Mesodermal cell (in vitro differentiated cells): ENCODE data around the gene NOL4L.
"Not testable (repeated sequence)": the region's sequence is repeated elsewhere in the genome, so short reads cannot be mapped to it uniquely, and the experiment has no call there.

Source experiments
- H3K27ac ChIP-seq: 2 replicates; pipeline ENCODE4 v1.7.0; 2013; ENCODE audit warnings: mild to moderate bottlenecking, low read depth, low read length, moderate library complexity; ENCODE audit not compliant: severe bottlenecking
- H3K36me3 ChIP-seq: 2 replicates; pipeline ENCODE4 v1.7.1; 2013; ENCODE audit warnings: mild to moderate bottlenecking, low read length, moderate library complexity; ENCODE audit not compliant: control insufficient read depth, insufficient read depth
- H3K4me1 ChIP-seq: one replicate; pipeline ENCODE4 v1.7.1; 2013; ENCODE audit warnings: mild to moderate bottlenecking, low read length; ENCODE audit not compliant: insufficient read depth, control insufficient read depth, poor library complexity, severe bottlenecking
- H3K4me3 ChIP-seq: 2 replicates; pipeline ENCODE4 v1.7.0; 2013; ENCODE audit warnings: low read length, control low read depth, mild to moderate bottlenecking; ENCODE audit not compliant: insufficient read depth, poor library complexity, severe bottlenecking; ENCODE audit errors: extremely low read depth
- H3K9me3 ChIP-seq: 2 replicates; pipeline ENCODE4 v1.7.1; 2013; ENCODE audit warnings: mild to moderate bottlenecking, low read length, moderate library complexity; ENCODE audit not compliant: control insufficient read depth
- WGBS, 2 experiments: methylation state at CpG; one replicate each; pipeline ENCODE4 v1.1.5; 2013; ENCODE audit warnings: missing lambda C conversion rate in 2 of 2; ENCODE audit not compliant: insufficient coverage in 2 of 2; 5-methylcytosine and 5-hydroxymethylcytosine counted together

The NOL4L gene

DNA sequence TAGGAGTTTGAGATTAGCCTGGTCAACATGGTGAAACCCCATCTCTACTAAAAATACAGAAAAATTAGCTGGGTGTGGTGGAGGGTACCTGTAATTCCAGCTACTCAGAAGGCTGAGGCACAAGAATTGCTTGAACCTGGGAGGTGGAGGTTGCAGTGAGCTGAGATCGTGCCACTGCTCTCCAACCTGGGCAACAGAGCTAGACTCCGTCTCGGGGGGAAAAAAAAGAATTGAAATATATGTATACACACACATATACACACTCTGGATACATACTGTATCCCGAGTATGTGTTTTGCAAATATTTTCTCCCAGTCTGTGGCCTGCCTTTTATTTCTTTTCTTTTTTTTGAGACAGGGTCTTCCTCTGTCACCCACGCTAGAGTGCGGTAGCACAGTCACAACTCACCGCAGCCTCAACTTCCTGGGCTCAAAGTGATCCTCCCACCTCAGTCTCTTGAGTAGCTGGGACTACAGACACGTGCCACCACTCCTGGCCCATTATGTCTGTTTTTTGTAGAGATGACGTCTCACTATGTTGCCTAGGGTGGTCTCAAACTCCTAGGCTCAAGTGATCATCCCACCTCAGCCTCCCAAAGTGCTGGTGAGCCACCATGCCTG, 177.9 kb downstream of the NOL4L start:
- not testable (repeated sequence) for H3K4me1 ChIP-seq, H3K27ac ChIP-seq, H3K4me3 ChIP-seq, H3K9me3 ChIP-seq
- peaks cover 39% of the 10 kb centered on the region for H3K36me3 ChIP-seq
- 96 to 100% methylated on average over 5 to 6 of the region's 9 CpGs for WGBS, 2 experiments

DNA sequence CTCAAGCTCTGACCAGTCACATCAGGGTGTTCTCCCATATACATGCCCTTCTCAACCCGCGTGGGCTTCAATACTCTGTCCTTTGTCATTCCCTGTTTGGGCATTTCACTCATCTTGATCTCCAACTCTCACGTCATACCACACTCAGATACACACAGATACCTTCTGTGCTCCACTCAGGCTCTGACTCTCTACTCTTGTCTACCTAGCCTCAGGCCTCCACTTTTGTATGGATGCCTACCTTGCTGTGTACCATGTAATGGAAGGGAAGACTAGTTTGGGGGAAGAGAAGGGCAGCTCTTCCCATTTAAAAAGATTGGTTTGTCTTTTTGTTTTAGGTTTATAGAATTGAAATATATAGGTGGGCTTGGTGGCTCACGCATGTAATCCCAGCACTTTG, 178.4 kb downstream of the NOL4L start:
- Histone ChIP-seq H3K27ac (no peak overlapping the region), H3K4me3 (no peak overlapping the region), H3K36me3 (peaks cover 41% of the 10 kb centered on the region), H3K9me3 (no peaks in the 10 kb centered on the region), H3K4me1 (no peaks in the 10 kb centered on the region)
- WGBS, 2 experiments, result 100% methylated on average over 1 to 3 of the region's 4 CpGs

DNA sequence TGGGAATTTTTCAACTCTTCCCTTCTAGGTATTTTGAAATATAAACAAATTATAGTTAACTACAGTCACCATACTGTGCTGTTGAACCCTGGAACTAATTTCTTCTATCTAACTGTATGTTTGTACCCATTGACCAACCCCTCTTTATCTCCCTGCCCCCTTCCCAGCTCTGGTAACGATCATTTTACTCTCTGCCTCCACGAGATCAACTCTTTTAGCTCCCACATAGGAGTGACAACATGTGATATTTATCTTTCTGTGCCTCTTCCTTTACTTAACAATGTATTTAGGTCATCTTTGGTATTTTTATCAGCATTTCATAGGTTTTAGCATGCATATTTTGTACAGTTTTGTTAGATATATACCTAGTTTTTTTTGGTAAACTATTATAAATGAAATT, 181.1 kb downstream of the NOL4L start:
- H3K36me3 ChIP-seq, result peaks cover 43% of the 10 kb centered on the region
- WGBS, 2 experiments, result 75 to 82% methylated on average over 2 of the region's 2 CpGs

DNA sequence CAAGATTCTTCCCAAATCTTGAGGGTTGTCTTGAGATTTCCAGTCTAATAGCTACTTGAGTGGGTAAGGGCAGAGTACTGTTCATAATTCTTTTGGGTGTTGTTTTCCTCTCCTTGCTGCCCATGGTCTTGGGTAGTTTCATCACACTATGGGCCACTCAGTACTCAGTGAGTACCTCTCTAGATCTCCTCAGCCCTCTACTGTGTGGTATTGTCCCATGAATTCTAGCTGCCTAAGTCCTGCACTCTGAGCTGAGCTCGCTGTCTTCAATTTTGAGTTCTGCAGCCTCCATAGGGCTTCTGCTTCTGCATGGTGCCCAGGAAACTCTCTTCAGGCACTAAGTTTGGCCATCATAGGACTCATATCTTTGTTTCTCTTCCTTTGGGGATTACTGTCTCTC, 184.7 kb downstream of the NOL4L start:
- Histone ChIP-seq H3K4me1 (no peaks in the 10 kb centered on the region), H3K36me3 (peaks cover 24% of the 10 kb centered on the region), H3K9me3 (no peaks in the 10 kb centered on the region), H3K27ac (no peak overlapping the region), H3K4me3 (no peak overlapping the region)
- 100% methylated on average over 1 of the region's 1 CpG for WGBS, 2 experiments

More for the DNA sequence above, 181.1 kb downstream of the NOL4L start:
- Histone ChIP-seq H3K4me1 (no peaks in the 10 kb centered on the region), H3K9me3 (no peaks in the 10 kb centered on the region), H3K27ac (no peak overlapping the region), H3K4me3 (no peak overlapping the region)

DNA sequence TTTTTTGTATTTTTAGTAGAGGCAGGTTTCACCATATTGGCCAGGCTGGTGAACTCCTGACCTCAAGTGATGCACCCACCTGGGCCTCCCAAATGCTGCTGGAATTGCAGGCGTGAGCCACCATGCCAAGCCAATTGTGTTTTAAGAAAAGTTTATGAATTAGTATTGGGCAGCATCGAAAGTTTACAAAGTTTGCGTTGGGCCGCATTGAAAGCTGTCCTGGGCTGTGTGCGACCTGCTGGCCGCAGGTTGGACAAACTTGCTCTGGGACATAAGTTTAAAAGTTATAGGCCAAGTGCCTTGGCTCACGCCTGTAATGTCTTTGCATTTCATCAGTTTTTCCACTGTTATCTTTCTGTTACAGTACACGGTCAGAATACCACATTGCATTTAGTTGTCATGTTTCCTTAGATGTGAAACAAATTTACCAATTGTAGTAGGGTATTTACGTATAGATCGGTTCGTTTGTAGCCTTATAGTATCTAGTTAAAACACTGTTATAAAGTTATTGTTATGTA, 187.5 kb downstream of the NOL4L start:
- H3K27ac ChIP-seq, result no peak overlapping the region
- H3K9me3 ChIP-seq, result no peaks in the 10 kb centered on the region
- 93 to 94% methylated on average over 6 of the region's 11 CpGs for WGBS, 2 experiments
- no peaks in the 10 kb centered on the region for H3K4me1 ChIP-seq
- H3K4me3 ChIP-seq, result no peak overlapping the region
- H3K36me3 ChIP-seq, result peaks cover 29% of the 10 kb centered on the region

DNA sequence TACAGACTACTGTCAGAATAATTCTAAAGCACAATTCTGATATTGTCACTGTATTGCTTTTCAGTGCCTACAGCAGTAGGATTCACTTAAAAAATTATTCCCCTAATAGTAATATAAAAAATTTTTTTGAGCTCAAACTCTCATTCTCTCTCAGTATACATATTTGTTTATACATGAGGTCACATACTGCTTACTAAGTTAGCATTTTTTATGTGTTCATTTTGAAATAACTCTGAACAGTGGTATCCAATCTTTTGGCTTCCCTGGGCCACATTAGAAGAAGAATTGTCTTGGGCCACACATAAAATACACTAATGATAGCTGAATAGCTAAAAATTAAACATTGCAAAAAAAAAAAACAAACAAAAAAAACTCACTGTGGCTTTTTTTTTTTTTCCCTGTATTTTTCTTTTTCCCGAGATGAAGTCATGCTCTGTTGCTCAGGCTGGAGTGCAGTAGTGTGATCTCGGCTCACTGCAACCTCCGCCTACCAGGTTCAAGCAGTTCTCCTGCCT, 188.4 kb downstream of the NOL4L start:
- 100% methylated on average over 3 of the region's 3 CpGs; no CpG with 5 or more reads in 1 of the 2 experiments for WGBS, 2 experiments
- Histone ChIP-seq H3K9me3 (no peaks in the 10 kb centered on the region), H3K4me1 (no peaks in the 10 kb centered on the region), H3K27ac (no peak overlapping the region), H3K4me3 (no peak overlapping the region), H3K36me3 (peaks cover 28% of the 10 kb centered on the region)

DNA sequence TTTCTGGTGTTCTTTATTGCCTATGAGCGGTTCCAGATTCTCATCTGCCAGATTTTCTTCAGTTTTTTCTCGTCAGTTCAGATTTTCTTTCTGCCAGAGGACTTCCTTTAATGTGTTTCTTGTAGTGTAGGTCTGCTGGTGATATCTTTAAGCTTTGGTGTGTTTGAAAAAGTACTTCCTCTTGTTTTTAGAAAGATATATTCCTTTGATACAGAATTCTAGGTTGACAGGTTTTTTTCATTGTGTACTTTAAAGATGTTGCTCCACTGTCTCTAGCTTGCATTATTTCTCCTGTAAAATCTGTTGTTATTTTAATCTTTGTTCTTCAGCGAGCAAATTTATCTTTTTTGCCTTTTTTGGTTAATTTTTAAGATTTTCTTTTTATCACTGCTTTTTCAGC, 190.1 kb downstream of the NOL4L start:
- Histone ChIP-seq H3K4me1 (no peaks in the 10 kb centered on the region), H3K4me3 (no peak overlapping the region), H3K9me3 (no peaks in the 10 kb centered on the region), H3K27ac (no peak overlapping the region), H3K36me3 (peaks cover 31% of the 10 kb centered on the region)
- 92% methylated on average over 2 of the region's 3 CpGs; no CpG with 5 or more reads in 1 of the 2 experiments for WGBS, 2 experiments
